ENCODE results near the gene SOX2. TPM values are rescaled to one million over a fixed set of nuclear protein-coding genes. Genes with fewer than 3 reads are reported as not detected.
A peak's percentile ranks its signal among the peaks of the same experiment; 100 is the strongest.

SOX2 gene
- total RNA-seq, 1 experiment from 2014 or later: 0.39 TPM

- TF ChIP-seq POLR2AphosphoS5 (IDR thresholded peaks at IDR 0.05; ENCODE audit: low read depth, low read length) (no peak), REST (IDR thresholded peaks at IDR 0.05; ENCODE audit: insufficient read depth in 1 of 2, low read depth in 2 of 2, low read length in 1 of 2) (no peak), TCF7L2 (IDR thresholded peaks at IDR 0.05; ENCODE audit: low read depth, low read length) (no peak), SIN3A (IDR thresholded peaks at IDR 0.05; ENCODE audit: borderline replicate concordance, insufficient read depth, low read depth, low read length) (no peak)
- peak; percentile 28; the same call in 1 of the 2 replicates for ATAC-seq
- in situ Hi-C loops (cut with HindIII; ENCODE audit: low pct_unique_long_range_greater_than_20kb, low sequenced_read_pairs): no loop called here
- Histone ChIP-seq H3K9me3 (ENCODE audit: control insufficient read depth, insufficient read depth, low read depth, low read length) (no peaks in the 10 kb centered on the region), H3K4me3 (ENCODE audit: low read depth in 2 of 2, low read length in 2 of 2) (peak overlapping the region; percentile 39 to 60), H3K27me3 (ENCODE audit: control insufficient read depth, insufficient read depth, low read length) (peaks cover 31% of the 10 kb centered on the region), H3K36me3 (ENCODE audit: control insufficient read depth, insufficient read depth, low read length) (no peaks in the 10 kb centered on the region), H3K4me1 (ENCODE audit: control insufficient read depth, insufficient read depth, low read length) (no peaks in the 10 kb centered on the region), H3K27ac (ENCODE audit: low read length) (no peak overlapping the region)
- BruUV-seq (replicated peaks): no TSS peak
- intact Hi-C loops (cut with micrococcal nuclease; ENCODE audit: unreplicated experiment): no loop called here
- ChIA-PET POLR2A (interaction anchor here (0.7 kb wide), 1 partner anchor 1070 kb away, joined by 12 read pairs; no protein-coding TSS in a partner anchor), CTCF (interaction anchor here (0.6 kb wide), 1 partner anchor 1356 kb away, joined by 3 read pairs; no protein-coding TSS in a partner anchor)
- no peak for DNase-seq (ENCODE audit: low read depth, low spot score)
Measured at GRCh38 chr3:181727341-181728032, 15.8 kb downstream of the SOX2 start.

- POLR2A ChIA-PET: no interaction called here
- no TSS peak for BruUV-seq (replicated peaks)
- intact Hi-C loops (cut with micrococcal nuclease; ENCODE audit: unreplicated experiment): no loop called here
- DNase-seq (ENCODE audit: low read depth, low spot score) (no peak), ATAC-seq (no peak)
- no peak overlapping the region for H3K4me3 ChIP-seq (ENCODE audit: low read depth in 2 of 2, low read length in 2 of 2)
- in situ Hi-C loops (cut with HindIII; ENCODE audit: low pct_unique_long_range_greater_than_20kb, low sequenced_read_pairs): no loop called here
- CTCF ChIA-PET: interaction anchor here (0.6 kb wide), 1 partner anchor 1355 kb away, joined by 3 read pairs; no protein-coding TSS in a partner anchor
- no peaks in the 10 kb centered on the region for H3K9me3 ChIP-seq (ENCODE audit: control insufficient read depth, insufficient read depth, low read depth, low read length)
- peaks cover 28% of the 10 kb centered on the region for H3K27me3 ChIP-seq (ENCODE audit: control insufficient read depth, insufficient read depth, low read length)
- H3K36me3 ChIP-seq (ENCODE audit: control insufficient read depth, insufficient read depth, low read length): no peaks in the 10 kb centered on the region
- H3K27ac ChIP-seq (ENCODE audit: low read length): no peak overlapping the region
- no peaks in the 10 kb centered on the region for H3K4me1 ChIP-seq (ENCODE audit: control insufficient read depth, insufficient read depth, low read length)
- TF ChIP-seq POLR2AphosphoS5 (IDR thresholded peaks at IDR 0.05; ENCODE audit: low read depth, low read length) (no peak), SIN3A (IDR thresholded peaks at IDR 0.05; ENCODE audit: borderline replicate concordance, insufficient read depth, low read depth, low read length) (no peak), TCF7L2 (IDR thresholded peaks at IDR 0.05; ENCODE audit: low read depth, low read length) (no peak), REST (IDR thresholded peaks at IDR 0.05; ENCODE audit: insufficient read depth in 1 of 2, low read depth in 2 of 2, low read length in 1 of 2) (no peak)
- TF ChIP-seq, protein P1, sequence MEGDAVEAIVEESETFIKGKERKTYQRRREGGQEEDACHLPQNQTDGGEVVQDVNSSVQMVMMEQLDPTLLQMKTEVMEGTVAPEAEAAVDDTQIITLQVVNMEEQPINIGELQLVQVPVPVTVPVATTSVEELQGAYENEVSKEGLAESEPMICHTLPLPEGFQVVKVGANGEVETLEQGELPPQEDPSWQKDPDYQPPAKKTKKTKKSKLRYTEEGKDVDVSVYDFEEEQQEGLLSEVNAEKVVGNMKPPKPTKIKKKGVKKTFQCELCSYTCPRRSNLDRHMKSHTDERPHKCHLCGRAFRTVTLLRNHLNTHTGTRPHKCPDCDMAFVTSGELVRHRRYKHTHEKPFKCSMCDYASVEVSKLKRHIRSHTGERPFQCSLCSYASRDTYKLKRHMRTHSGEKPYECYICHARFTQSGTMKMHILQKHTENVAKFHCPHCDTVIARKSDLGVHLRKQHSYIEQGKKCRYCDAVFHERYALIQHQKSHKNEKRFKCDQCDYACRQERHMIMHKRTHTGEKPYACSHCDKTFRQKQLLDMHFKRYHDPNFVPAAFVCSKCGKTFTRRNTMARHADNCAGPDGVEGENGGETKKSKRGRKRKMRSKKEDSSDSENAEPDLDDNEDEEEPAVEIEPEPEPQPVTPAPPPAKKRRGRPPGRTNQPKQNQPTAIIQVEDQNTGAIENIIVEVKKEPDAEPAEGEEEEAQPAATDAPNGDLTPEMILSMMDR (IDR thresholded peaks at IDR 0.05): no peak
Measured at GRCh38 chr3:181728470-181729340, 17.0 kb downstream of the SOX2 start.
